Smooth muscle cell of bladder (primary cell): ENCODE measurements around the gene BABAM1. TPM values are rescaled to one million over a fixed set of nuclear protein-coding genes. Genes with fewer than 3 reads are reported as not detected.

Source experiments
- total RNA-seq: library from RNA; depleted of rRNA; stranded (reverse); fragments of >200 nt; gene quantifications from 2 replicates; pipeline ENCODE4 v1.2.3, GENCODE V29; 2014

Gene BABAM1
- total RNA-seq = 86.8 and 89.7 TPM in 2 replicates

GRCh38 chr19:17266975-17267788 is at the start of gene BABAM1:
BABAM1 (plus strand) TSS chr19:17267443; CDS start chr19:17268807, 1,364 bp downstream.

GRCh38 chr19:17226002-17226933 is 41.0 kb upstream of the BABAM1 start, which contains the start of gene OCEL1:
OCEL1 (plus strand) TSS chr19:17226226; CDS start chr19:17226248, 22 bp downstream.

GRCh38 chr19:17245535-17245984 is 21.7 kb upstream of the BABAM1 start, which contains the start of gene NR2F6:
NR2F6 (minus strand) TSS chr19:17245919; CDS start chr19:17245220, 699 bp downstream.

GRCh38 chr19:17264641-17264979 is 2.6 kb upstream of the BABAM1 start, which contains the start of gene USHBP1:
USHBP1 (minus strand) TSS chr19:17264745; CDS start chr19:17264299, 446 bp downstream.

GRCh38 chr19:17281391-17282304 is 14.4 kb downstream of the BABAM1 start, which contains the start of gene ANKLE1:
ANKLE1 (plus strand) TSS chr19:17281901; CDS start chr19:17281921, 20 bp downstream.

GRCh38 chr19:17303167-17303939 is 36.1 kb downstream of the BABAM1 start, which contains the start of gene ABHD8:
ABHD8 (minus strand) TSS chr19:17303425; CDS start chr19:17301616, 1,809 bp downstream.

GRCh38 chr19:17305517-17306284 is 38.5 kb downstream of the BABAM1 start, which contains the start of gene MRPL34:
MRPL34 (plus strand) TSS chr19:17305872; CDS start chr19:17305893, 21 bp downstream.

DNA sequence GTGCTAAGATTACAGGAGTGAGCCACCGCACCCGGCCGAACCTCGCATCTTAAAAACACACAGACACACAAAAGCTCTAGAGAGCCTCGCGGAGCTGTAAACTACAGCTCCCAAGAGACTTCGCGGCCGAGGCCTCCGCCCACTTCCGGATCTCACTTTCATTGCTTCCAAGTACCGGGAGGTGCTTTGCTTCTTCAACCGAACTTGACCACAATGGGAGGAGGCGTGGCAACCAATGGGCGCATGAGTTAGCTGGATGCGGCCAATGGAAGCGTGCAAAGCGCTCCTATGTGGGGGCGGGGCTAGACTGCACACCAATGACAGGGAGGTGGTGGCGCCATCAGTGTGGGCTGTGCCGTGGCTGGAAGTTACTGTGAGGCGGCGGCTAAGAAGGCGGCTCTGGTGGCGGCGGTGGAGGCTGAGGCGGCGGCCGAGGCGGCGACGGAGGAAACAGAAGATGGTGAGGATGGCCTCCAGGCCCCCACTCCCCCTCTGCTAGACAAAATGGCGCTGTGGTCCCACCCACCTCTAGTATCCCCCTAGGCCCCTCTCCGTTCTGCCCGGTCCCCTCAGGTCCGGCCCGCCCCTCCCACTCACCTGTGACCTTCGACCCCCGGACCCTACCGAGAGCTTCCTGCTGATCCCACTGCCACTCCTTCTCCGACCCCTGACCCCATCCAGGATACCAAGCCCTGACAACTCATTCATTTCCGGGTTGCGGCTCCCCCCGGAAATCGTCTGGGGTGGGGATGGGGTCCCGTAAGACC is 42.1 kb downstream of the BABAM1 start, which contains the start of gene DDA1:
Gene DDA1, plus strand, starts transcription at position 366 of the 767 bp plus-strand sequence. Its CDS starts 92 bp downstream, at position 458.

Other genes with a start within 250 kb of the BABAM1 start
- gene CPAMD8, start 240.6 kb upstream of the BABAM1 start, total RNA-seq = 0.28 and 0.43 TPM in 2 replicates
- gene HAUS8, start 192.0 kb upstream of the BABAM1 start, total RNA-seq = 1.00 and 1.7 TPM in 2 replicates
- 36.6 and 45.3 TPM in 2 replicates for gene MYO9B, start 191.7 kb upstream of the BABAM1 start, total RNA-seq
- 23.8 and 33.3 TPM in 2 replicates for gene USE1, start 52.1 kb upstream of the BABAM1 start, total RNA-seq
- gene OCEL1, start 41.2 kb upstream of the BABAM1 start, total RNA-seq = 1.4 and 2.4 TPM in 2 replicates
- gene NR2F6, start 21.5 kb upstream of the BABAM1 start, total RNA-seq = 27.9 and 37.6 TPM in 2 replicates
- not detected in 2 replicates for gene USHBP1, start 2.7 kb upstream of the BABAM1 start, total RNA-seq
- gene ANKLE1, start 14.5 kb downstream of the BABAM1 start, total RNA-seq = 0.14 and 0.18 TPM in 2 replicates
- gene ABHD8, start 36.0 kb downstream of the BABAM1 start, total RNA-seq = 8.7 and 11.6 TPM in 2 replicates
- 13.5 and 33.7 TPM in 2 replicates for gene MRPL34, start 38.4 kb downstream of the BABAM1 start, total RNA-seq
- gene DDA1, start 42.1 kb downstream of the BABAM1 start, total RNA-seq = 17.5 and 24.2 TPM in 2 replicates
- gene ANO8, start 67.4 kb downstream of the BABAM1 start, total RNA-seq = 1.6 and 3.0 TPM in 2 replicates
- gene GTPBP3, start 70.1 kb downstream of the BABAM1 start, total RNA-seq = 5.8 and 11.5 TPM in 2 replicates
- gene PLVAP, start 109.9 kb downstream of the BABAM1 start, total RNA-seq = 0.65 TPM in 1 of 2 replicates, not detected in the other
- not detected in 2 replicates for gene CCDC194, start 126.8 kb downstream of the BABAM1 start, total RNA-seq
- gene BST2, start 138.2 kb downstream of the BABAM1 start, total RNA-seq = 0.55 and 5.4 TPM in 2 replicates
- 25.1 and 28.2 TPM in 2 replicates for gene MVB12A, start 152.6 kb downstream of the BABAM1 start, total RNA-seq
- under 0.01 and 0.14 TPM in 2 replicates for gene TMEM221, start 181.2 kb downstream of the BABAM1 start, total RNA-seq
- not detected in 2 replicates for gene NXNL1, start 193.5 kb downstream of the BABAM1 start, total RNA-seq
- 14.9 and 20.4 TPM in 2 replicates for gene SLC27A1, start 203.1 kb downstream of the BABAM1 start, total RNA-seq
- 49.4 and 58.5 TPM in 2 replicates for gene PGLS, start 244.2 kb downstream of the BABAM1 start, total RNA-seq